HepG2 (cell line): ENCODE data around the gene GRB7. TPM values are rescaled to one million over a fixed set of nuclear protein-coding genes. Genes with fewer than 3 reads are reported as not detected.

Experiments
- BATF2 ChIP-seq: sonication (generic); formaldehyde crosslinking; IDR thresholded peaks from 2 replicates; pipeline ENCODE4 v1.8.0; 2022; ENCODE audit warnings: mild to moderate bottlenecking, missing genetic modification reagents, moderate library complexity
- CAMTA2 ChIP-seq: sonication (generic); formaldehyde crosslinking; IDR thresholded peaks from 2 replicates; pipeline ENCODE4 v1.4.0; 2020; ENCODE audit warnings: mild to moderate bottlenecking, missing genetic modification reagents, borderline replicate concordance
- DBP ChIP-seq: sonication (generic); formaldehyde crosslinking; IDR thresholded peaks from 2 replicates; pipeline ENCODE4 v1.4.0; 2020; ENCODE audit warnings: missing genetic modification reagents; ENCODE audit errors: not compliant biosample characterization
- E2F2 ChIP-seq: sonication (generic); formaldehyde crosslinking; IDR thresholded peaks from 2 replicates; pipeline ENCODE4 v1.4.0; 2020; ENCODE audit warnings: missing genetic modification reagents, borderline replicate concordance
- EEA1 ChIP-seq: sonication (generic); formaldehyde crosslinking; IDR thresholded peaks from 2 replicates; pipeline ENCODE4 v1.5.1; 2020; ENCODE audit warnings: mild to moderate bottlenecking, missing genetic modification reagents, borderline replicate concordance
- EHMT2 ChIP-seq: fragments of 200-600 bp; sonication (generic); IDR thresholded peaks from 2 replicates; pipeline ENCODE4 v1.7.0; 2017; ENCODE audit warnings: antibody characterized with exemption, low read depth, low read length, borderline replicate concordance
- FOSL2 ChIP-seq: sonication (generic); formaldehyde crosslinking; IDR thresholded peaks from 2 replicates; pipeline ENCODE4 v1.4.0; 2020; ENCODE audit warnings: missing genetic modification reagents
- MEIS1 ChIP-seq: sonication (generic); formaldehyde crosslinking; IDR thresholded peaks from 2 replicates; pipeline ENCODE4 v1.9.0; 2021; ENCODE audit warnings: mild to moderate bottlenecking, missing genetic modification reagents, moderate library complexity, borderline replicate concordance
- PHF5A ChIP-seq: IDR thresholded peaks from one replicate; pipeline ENCODE4 v1.6.1; 2018; ENCODE audit warnings: low read depth, missing genetic modification reagents; ENCODE audit not compliant: unreplicated experiment
- REST ChIP-seq, 2 experiments: IDR thresholded peaks; 2 replicates each; pipeline ENCODE4 v1.6.1; 2011 to 2012; ENCODE audit warnings: low read length in 2 of 2, borderline replicate concordance in 1 of 2, low read depth in 1 of 2, mild to moderate bottlenecking in 1 of 2, moderate library complexity in 1 of 2
- RFXAP ChIP-seq: sonication (generic); formaldehyde crosslinking; IDR thresholded peaks from 2 replicates; pipeline ENCODE4 v1.4.0; 2020; ENCODE audit warnings: missing genetic modification reagents, borderline replicate concordance
- SNRNP70 ChIP-seq: fragments of 200-400 bp; formaldehyde crosslinking; IDR thresholded peaks from 2 replicates; pipeline ENCODE4 v1.6.1; 2017; ENCODE audit warnings: mild to moderate bottlenecking, low read depth, low read length, moderate library complexity
- STAT5B ChIP-seq: sonication (generic); formaldehyde crosslinking; IDR thresholded peaks from 2 replicates; pipeline ENCODE4 v1.4.0; 2020; ENCODE audit warnings: missing genetic modification reagents
- TCF7 ChIP-seq: sonication (generic); IDR thresholded peaks from 2 replicates; pipeline ENCODE4 v1.6.1; 2016; ENCODE audit warnings: antibody characterized with exemption, low read depth
- TP53 ChIP-seq: sonication (generic); formaldehyde crosslinking; conservative IDR thresholded peaks from 2 replicates; pipeline ENCODE4 v1.4.0; 2020; ENCODE audit warnings: missing genetic modification reagents
- ZEB1 ChIP-seq: IDR thresholded peaks from 2 replicates; pipeline ENCODE4 v1.6.1; 2012; ENCODE audit warnings: mild to moderate bottlenecking, low read depth, inconsistent platforms; ENCODE audit not compliant: insufficient replicate concordance
- ZFAT ChIP-seq: sonication (generic); formaldehyde crosslinking; conservative IDR thresholded peaks from 2 replicates; pipeline ENCODE4 v1.8.1; 2023; ENCODE audit warnings: missing genetic modification reagents, inconsistent platforms
- ZFP1 ChIP-seq: IDR thresholded peaks from 2 replicates; pipeline ENCODE4 v1.6.1; 2016
- ZNF629 ChIP-seq: sonication (generic); formaldehyde crosslinking; conservative IDR thresholded peaks from 2 replicates; pipeline ENCODE4 v1.5.0; 2020; ENCODE audit warnings: missing genetic modification reagents
- ZNF704 ChIP-seq: sonication (generic); formaldehyde crosslinking; IDR thresholded peaks from 2 replicates; pipeline ENCODE4 v1.8.1; 2023; ENCODE audit warnings: mild to moderate bottlenecking, inconsistent platforms, moderate library complexity, missing genetic modification reagents, borderline replicate concordance
- polyA plus RNA-seq, 8 experiments: library from polyadenylated mRNA; depleted of rRNA in 3 of 8; stranded (reverse) in 7 of 8; unstranded in 1 of 8; fragments of >200 nt; fragmentation: Illumina TruSeq in 4 of 8; extraction: Trizol in 4 of 8; gene quantifications; 2 replicates each; pipeline versions ENCODE4 v1.2.1 to v1.2.3, GENCODE V29; 2011 to 2016; ENCODE audit warnings: low read depth in 4 of 8, missing spikeins in 1 of 8, mixed read lengths in 1 of 8; ENCODE audit not compliant: insufficient read depth in 1 of 8
- total RNA-seq, 5 experiments: library from RNA; depleted of rRNA; stranded (reverse); fragments of >200 nt; fragmentation: Illumina TruSeq; extraction: Trizol; gene quantifications; 2 replicates each; pipeline ENCODE4 v1.2.3, GENCODE V29; 2016; ENCODE audit warnings: low read depth in 1 of 5

Gene GRB7
- total and polyA plus RNA-seq, 2 of the 13 experiments (the other 11 are each of a cell fraction or from before 2014, with no cell fraction given) = 60.2 to 77.7 TPM

- TF ChIP-seq PHF5A (no peak), ZFP1 (CRISPR knock-in tag) (no peak), EEA1 (CRISPR knock-in tag) (no peak), E2F2 (CRISPR knock-in tag) (no peak), SNRNP70 (no peak), STAT5B (CRISPR knock-in tag) (no peak), FOSL2 (CRISPR knock-in tag) (peak; percentile 71), ZNF704 (CRISPR knock-in tag) (no peak), ZFAT (no peak), REST (IDR thresholded peaks at IDR 0.05; ENCODE audit: borderline replicate concordance in 1 of 2, low read depth in 1 of 2, low read length in 2 of 2) (no peak; a peak in 1 of 4 replicates), CAMTA2 (no peak), ZNF629 (CRISPR knock-in tag) (no peak), TP53 (CRISPR knock-in tag) (no peak), RFXAP (no peak), EHMT2 (no peak), MEIS1 (peak; percentile 85; the same call in 1 of the 2 replicates), DBP (CRISPR knock-in tag) (no peak), BATF2 (CRISPR knock-in tag) (no peak), ZEB1 (peak; percentile 76), TCF7 (peak; percentile 98)
Observed at GRCh38 chr17:39736319-39737165, 1.2 kb upstream of the GRB7 start (continued).
